ENCODE data around the gene OMA1.
A peak's percentile ranks its signal among the peaks of the same experiment; 100 is the strongest.

OMA1 gene

GRCh38 chr1:58465825-58466629 is 80.5 kb downstream of the OMA1 start:
- Histone ChIP-seq H3K27ac (ENCODE audit: low read length) (no peak overlapping the region), H3K36me3 (ENCODE audit: control insufficient read depth, insufficient read depth, low read length) (no peaks in the 10 kb centered on the region), H3K4me1 (ENCODE audit: control insufficient read depth, insufficient read depth, low read length) (peaks cover 5% of the 10 kb centered on the region; the same call in 1 of the 2 replicates), H3K27me3 (ENCODE audit: control insufficient read depth, insufficient read depth, low read length) (no peaks in the 10 kb centered on the region), H3K4me3 (ENCODE audit: low read length) (no peak overlapping the region), H3K9me3 (ENCODE audit: control insufficient read depth, insufficient read depth, low read length) (no peaks in the 10 kb centered on the region)
- DNase-seq (ENCODE audit: low read depth, low spot score), result no peak
- WGBS (ENCODE audit: insufficient coverage, insufficient read length), result no CpG with 5 or more reads among the region's 13 CpGs

GRCh38 chr1:58465176-58465575 is 81.3 kb downstream of the OMA1 start:
- no peak for DNase-seq (ENCODE audit: low read depth, low spot score)
- WGBS (ENCODE audit: insufficient coverage, insufficient read length), result no CpG with 5 or more reads among the region's 6 CpGs
- H3K27me3 ChIP-seq (ENCODE audit: control insufficient read depth, insufficient read depth, low read length), result no peaks in the 10 kb centered on the region

GRCh38 chr1:58460469-58460868 is 86.1 kb downstream of the OMA1 start:
- H3K27me3 ChIP-seq (ENCODE audit: control insufficient read depth, insufficient read depth, low read length), result no peaks in the 10 kb centered on the region
- H3K27ac ChIP-seq (ENCODE audit: low read length), result no peak overlapping the region
- no peaks in the 10 kb centered on the region for H3K9me3 ChIP-seq (ENCODE audit: control insufficient read depth, insufficient read depth, low read length)
- DNase-seq (ENCODE audit: low read depth, low spot score), result no peak
- no peaks in the 10 kb centered on the region for H3K36me3 ChIP-seq (ENCODE audit: control insufficient read depth, insufficient read depth, low read length)
- H3K4me3 ChIP-seq (ENCODE audit: low read length), result no peak overlapping the region
- no peaks in the 10 kb centered on the region for H3K4me1 ChIP-seq (ENCODE audit: control insufficient read depth, insufficient read depth, low read length)
- WGBS (ENCODE audit: insufficient coverage, insufficient read length), result no CpG with 5 or more reads among the region's 2 CpGs

More at GRCh38 chr1:58465176-58465575, 81.3 kb downstream of the OMA1 start:
- no peaks in the 10 kb centered on the region for H3K9me3 ChIP-seq (ENCODE audit: control insufficient read depth, insufficient read depth, low read length)
- H3K4me1 ChIP-seq (ENCODE audit: control insufficient read depth, insufficient read depth, low read length), result peaks cover 5% of the 10 kb centered on the region; the same call in 1 of the 2 replicates
- H3K36me3 ChIP-seq (ENCODE audit: control insufficient read depth, insufficient read depth, low read length), result no peaks in the 10 kb centered on the region
- H3K27ac ChIP-seq (ENCODE audit: low read length), result no peak overlapping the region
- no peak overlapping the region for H3K4me3 ChIP-seq (ENCODE audit: low read length)

- no CpG with 5 or more reads among the region's 1 CpG for WGBS (ENCODE audit: insufficient coverage, insufficient read length)
- Histone ChIP-seq H3K27me3 (ENCODE audit: control insufficient read depth, insufficient read depth, low read length) (no peaks in the 10 kb centered on the region), H3K27ac (ENCODE audit: low read length) (no peak overlapping the region), H3K36me3 (ENCODE audit: control insufficient read depth, insufficient read depth, low read length) (no peaks in the 10 kb centered on the region), H3K9me3 (ENCODE audit: control insufficient read depth, insufficient read depth, low read length) (no peaks in the 10 kb centered on the region), H3K4me3 (ENCODE audit: low read length) (no peak overlapping the region), H3K4me1 (ENCODE audit: control insufficient read depth, insufficient read depth, low read length) (no peaks in the 10 kb centered on the region)
- no peak for DNase-seq (ENCODE audit: low read depth, low spot score)
Observed at GRCh38 chr1:58459911-58460310, 86.6 kb downstream of the OMA1 start.

GRCh38 chr1:58457023-58457635 is 89.4 kb downstream of the OMA1 start:
- H3K36me3 ChIP-seq (ENCODE audit: control insufficient read depth, insufficient read depth, low read length), result no peaks in the 10 kb centered on the region
- no CpG with 5 or more reads among the region's 11 CpGs for WGBS (ENCODE audit: insufficient coverage, insufficient read length)
- no peak for DNase-seq (ENCODE audit: low read depth, low spot score)

GRCh38 chr1:58456470-58456869 is 90.1 kb downstream of the OMA1 start:
- no peak overlapping the region for H3K4me3 ChIP-seq (ENCODE audit: low read length)
- H3K27ac ChIP-seq (ENCODE audit: low read length), result no peak overlapping the region
- 0 out of 2 replicates have a peak, but pooled peaks cover 1% of the 10 kb centered on the region for H3K4me1 ChIP-seq (ENCODE audit: control insufficient read depth, insufficient read depth, low read length)
- H3K27me3 ChIP-seq (ENCODE audit: control insufficient read depth, insufficient read depth, low read length), result no peaks in the 10 kb centered on the region
- H3K36me3 ChIP-seq (ENCODE audit: control insufficient read depth, insufficient read depth, low read length), result no peaks in the 10 kb centered on the region
- DNase-seq (ENCODE audit: low read depth, low spot score), result no peak
- no CpG with 5 or more reads among the region's 3 CpGs for WGBS (ENCODE audit: insufficient coverage, insufficient read length)
- no peaks in the 10 kb centered on the region for H3K9me3 ChIP-seq (ENCODE audit: control insufficient read depth, insufficient read depth, low read length)

More at GRCh38 chr1:58457023-58457635, 89.4 kb downstream of the OMA1 start:
- Histone ChIP-seq H3K27ac (ENCODE audit: low read length) (no peak overlapping the region), H3K4me3 (ENCODE audit: low read length) (no peak overlapping the region), H3K27me3 (ENCODE audit: control insufficient read depth, insufficient read depth, low read length) (no peaks in the 10 kb centered on the region), H3K9me3 (ENCODE audit: control insufficient read depth, insufficient read depth, low read length) (no peaks in the 10 kb centered on the region), H3K4me1 (ENCODE audit: control insufficient read depth, insufficient read depth, low read length) (0 out of 2 replicates have a peak, but pooled peaks cover 1% of the 10 kb centered on the region)

- no peak overlapping the region for H3K4me3 ChIP-seq (ENCODE audit: low read length)
- H3K36me3 ChIP-seq (ENCODE audit: control insufficient read depth, insufficient read depth, low read length), result no peaks in the 10 kb centered on the region
- no peaks in the 10 kb centered on the region for H3K27me3 ChIP-seq (ENCODE audit: control insufficient read depth, insufficient read depth, low read length)
- H3K27ac ChIP-seq (ENCODE audit: low read length), result no peak overlapping the region
- no peaks in the 10 kb centered on the region for H3K9me3 ChIP-seq (ENCODE audit: control insufficient read depth, insufficient read depth, low read length)
- DNase-seq (ENCODE audit: low read depth, low spot score), result no peak
- H3K4me1 ChIP-seq (ENCODE audit: control insufficient read depth, insufficient read depth, low read length), result 0 out of 2 replicates have a peak, but pooled peaks cover 1% of the 10 kb centered on the region
- WGBS (ENCODE audit: insufficient coverage, insufficient read length), result no CpG with 5 or more reads among the region's 6 CpGs
Observed at GRCh38 chr1:58454807-58455206, 91.7 kb downstream of the OMA1 start.

- H3K9me3 ChIP-seq (ENCODE audit: control insufficient read depth, insufficient read depth, low read length), result no peaks in the 10 kb centered on the region
- 0 out of 2 replicates have a peak, but pooled peaks cover 1% of the 10 kb centered on the region for H3K4me1 ChIP-seq (ENCODE audit: control insufficient read depth, insufficient read depth, low read length)
- no peak overlapping the region for H3K4me3 ChIP-seq (ENCODE audit: low read length)
- no CpG with 5 or more reads among the region's 11 CpGs for WGBS (ENCODE audit: insufficient coverage, insufficient read length)
- H3K27me3 ChIP-seq (ENCODE audit: control insufficient read depth, insufficient read depth, low read length), result no peaks in the 10 kb centered on the region
- no peak overlapping the region for H3K27ac ChIP-seq (ENCODE audit: low read length)
- H3K36me3 ChIP-seq (ENCODE audit: control insufficient read depth, insufficient read depth, low read length), result no peaks in the 10 kb centered on the region
- peak; percentile 22 for DNase-seq (ENCODE audit: low read depth, low spot score)
Observed at GRCh38 chr1:58454385-58454784, 92.1 kb downstream of the OMA1 start.

GRCh38 chr1:58451560-58452191 is 94.8 kb downstream of the OMA1 start:
- H3K4me3 ChIP-seq (ENCODE audit: low read length), result no peak overlapping the region
- H3K27ac ChIP-seq (ENCODE audit: low read length), result no peak overlapping the region
- no CpG with 5 or more reads among the region's 14 CpGs for WGBS (ENCODE audit: insufficient coverage, insufficient read length)
- no peaks in the 10 kb centered on the region for H3K36me3 ChIP-seq (ENCODE audit: control insufficient read depth, insufficient read depth, low read length)
- H3K27me3 ChIP-seq (ENCODE audit: control insufficient read depth, insufficient read depth, low read length), result no peaks in the 10 kb centered on the region
- DNase-seq (ENCODE audit: low read depth, low spot score), result no peak
- H3K9me3 ChIP-seq (ENCODE audit: control insufficient read depth, insufficient read depth, low read length), result no peaks in the 10 kb centered on the region; the same call in 1 of the 2 replicates
- H3K4me1 ChIP-seq (ENCODE audit: control insufficient read depth, insufficient read depth, low read length), result peaks cover 3% of the 10 kb centered on the region; the same call in 1 of the 2 replicates

GRCh38 chr1:58447886-58448285 is 98.6 kb downstream of the OMA1 start:
- Histone ChIP-seq H3K9me3 (ENCODE audit: control insufficient read depth, insufficient read depth, low read length) (no peaks in the 10 kb centered on the region; the same call in 1 of the 2 replicates), H3K4me1 (ENCODE audit: control insufficient read depth, insufficient read depth, low read length) (peaks cover 2% of the 10 kb centered on the region), H3K4me3 (ENCODE audit: low read length) (no peak overlapping the region), H3K27ac (ENCODE audit: low read length) (no peak overlapping the region), H3K36me3 (ENCODE audit: control insufficient read depth, insufficient read depth, low read length) (no peaks in the 10 kb centered on the region; the same call in 1 of the 2 replicates), H3K27me3 (ENCODE audit: control insufficient read depth, insufficient read depth, low read length) (no peaks in the 10 kb centered on the region)
- DNase-seq (ENCODE audit: low read depth, low spot score), result no peak
- no CpG with 5 or more reads among the region's 2 CpGs for WGBS (ENCODE audit: insufficient coverage, insufficient read length)
